GM21515 (cell line): ENCODE results near the gene PLCB4.

ENCODE experiments used
- ATAC-seq: cut with Tn5 transposase; IDR thresholded peaks from one replicate; pipeline ENCODE4 v1.9.1; 2021; ENCODE audit not compliant: unreplicated experiment

The PLCB4 gene

DNA sequence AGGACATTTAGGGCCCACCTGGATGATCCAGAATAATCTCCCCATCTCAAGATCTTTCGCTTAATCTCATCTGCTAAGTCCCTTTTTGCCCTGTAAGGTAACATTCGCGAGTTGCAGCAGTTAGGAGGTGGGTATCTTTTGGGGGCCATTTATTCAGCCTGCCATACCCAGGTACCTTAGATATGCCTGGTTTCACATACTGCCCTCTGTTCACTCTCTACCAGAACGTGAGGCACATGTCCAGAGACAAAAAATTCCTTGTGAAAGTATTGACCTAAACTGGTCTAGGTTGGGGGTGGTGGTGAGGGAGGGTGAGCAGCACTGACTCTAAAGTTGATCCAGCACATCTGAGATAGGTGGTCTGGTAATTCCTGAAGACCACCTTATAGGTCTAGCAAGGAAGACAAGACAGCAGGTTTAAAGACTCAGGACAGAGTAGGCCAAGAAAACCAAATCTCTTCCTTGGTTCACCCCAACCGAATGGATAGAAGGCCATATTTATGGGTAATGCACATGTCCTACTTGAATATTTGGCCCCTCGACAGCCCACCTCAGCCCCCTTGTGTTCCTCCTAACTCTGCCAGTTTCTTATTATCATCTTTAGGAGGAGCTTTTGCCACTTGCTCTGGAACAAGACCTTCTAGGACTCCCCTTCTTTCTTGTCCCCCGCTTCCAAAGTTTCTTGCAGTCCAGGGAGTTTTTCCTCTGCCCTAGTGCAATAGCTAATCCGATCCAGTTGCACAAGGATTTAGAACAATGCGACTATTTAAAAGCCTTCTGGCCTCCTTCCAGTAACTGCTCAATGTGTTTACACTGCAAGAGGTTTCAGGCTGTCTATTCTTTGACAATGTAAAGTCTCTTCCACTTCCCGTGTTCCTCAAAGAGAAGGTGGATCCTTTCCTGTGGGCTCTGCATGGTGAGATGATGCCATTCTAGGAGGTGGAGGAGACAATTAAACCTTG, 232.5 kb downstream of the PLCB4 start:
- no peak for ATAC-seq

DNA sequence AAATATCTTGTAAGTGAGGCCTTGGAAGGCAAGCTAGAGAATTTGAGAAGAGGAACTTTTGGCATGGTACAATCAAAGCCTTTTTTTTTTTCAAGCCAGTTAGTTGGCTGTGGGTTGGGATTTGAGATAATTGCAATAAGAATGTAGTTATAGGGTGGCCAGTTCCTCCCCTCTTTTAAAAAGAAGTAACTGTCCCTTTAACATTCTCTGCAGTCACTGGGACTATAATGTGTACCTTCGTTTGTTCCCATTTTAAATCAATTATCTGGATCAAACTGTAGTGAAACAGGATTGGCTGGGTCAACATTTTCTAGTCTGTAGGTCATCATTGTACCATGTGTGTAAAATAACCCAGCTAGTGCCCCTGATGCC, 233.2 kb downstream of the PLCB4 start:
- no peak for ATAC-seq

DNA sequence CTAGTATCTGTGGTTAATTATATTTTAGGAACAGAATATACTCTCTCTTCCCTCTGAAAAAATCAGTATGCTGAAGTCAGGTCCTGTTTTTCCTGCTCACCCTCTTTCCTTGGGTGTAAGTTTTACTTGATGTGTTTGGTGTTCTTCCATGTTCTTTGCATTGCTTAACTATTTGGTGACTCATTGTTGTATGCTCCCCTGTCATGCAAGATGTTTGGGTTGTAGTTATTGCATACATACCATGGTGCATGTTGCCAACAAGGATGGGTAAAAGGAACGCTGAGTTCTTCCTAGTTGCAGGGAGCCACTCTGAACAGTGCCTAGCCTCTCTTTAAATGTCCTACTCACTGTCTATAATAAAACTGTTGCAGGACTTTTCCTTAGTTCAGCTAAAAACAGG, 237.6 kb downstream of the PLCB4 start:
- ATAC-seq = no peak

DNA sequence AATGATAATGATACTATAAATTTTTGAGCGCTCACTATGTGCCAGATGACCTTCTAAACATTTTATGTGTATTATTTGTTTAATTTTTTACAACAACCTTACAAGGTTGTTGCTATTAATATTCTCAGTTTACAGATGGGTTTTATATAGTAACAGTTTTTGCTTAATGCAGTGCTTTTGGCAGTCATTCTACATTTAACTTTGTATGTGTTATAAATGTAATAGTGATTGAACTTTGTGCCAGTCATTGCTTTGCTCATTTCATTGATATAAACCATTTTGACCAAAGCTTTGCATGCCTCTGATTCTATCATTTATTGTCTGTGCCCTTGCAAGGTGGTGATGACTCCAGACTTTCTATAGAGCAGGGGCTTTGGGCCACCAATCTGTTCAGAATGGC, 239.2 kb downstream of the PLCB4 start:
- no peak for ATAC-seq

DNA sequence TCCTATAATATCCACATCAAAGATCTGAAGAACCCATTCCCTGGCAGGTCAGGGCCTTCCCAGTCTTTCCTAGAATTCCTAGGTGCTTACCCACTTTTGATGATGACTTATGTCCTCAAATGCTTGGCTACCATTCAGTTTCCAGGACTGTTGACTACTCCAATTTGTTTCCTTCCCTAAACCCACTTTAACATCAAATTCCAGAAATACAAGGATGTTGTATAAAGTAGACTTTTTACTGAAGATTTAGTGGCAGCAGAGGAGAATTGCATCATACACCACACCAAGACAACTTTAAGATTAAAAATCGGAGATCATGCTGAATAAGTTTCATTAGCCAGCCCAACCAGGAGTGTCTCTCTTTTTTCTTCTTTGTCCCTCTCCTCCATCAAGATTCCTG, 242.2 kb downstream of the PLCB4 start:
- ATAC-seq = no peak

DNA sequence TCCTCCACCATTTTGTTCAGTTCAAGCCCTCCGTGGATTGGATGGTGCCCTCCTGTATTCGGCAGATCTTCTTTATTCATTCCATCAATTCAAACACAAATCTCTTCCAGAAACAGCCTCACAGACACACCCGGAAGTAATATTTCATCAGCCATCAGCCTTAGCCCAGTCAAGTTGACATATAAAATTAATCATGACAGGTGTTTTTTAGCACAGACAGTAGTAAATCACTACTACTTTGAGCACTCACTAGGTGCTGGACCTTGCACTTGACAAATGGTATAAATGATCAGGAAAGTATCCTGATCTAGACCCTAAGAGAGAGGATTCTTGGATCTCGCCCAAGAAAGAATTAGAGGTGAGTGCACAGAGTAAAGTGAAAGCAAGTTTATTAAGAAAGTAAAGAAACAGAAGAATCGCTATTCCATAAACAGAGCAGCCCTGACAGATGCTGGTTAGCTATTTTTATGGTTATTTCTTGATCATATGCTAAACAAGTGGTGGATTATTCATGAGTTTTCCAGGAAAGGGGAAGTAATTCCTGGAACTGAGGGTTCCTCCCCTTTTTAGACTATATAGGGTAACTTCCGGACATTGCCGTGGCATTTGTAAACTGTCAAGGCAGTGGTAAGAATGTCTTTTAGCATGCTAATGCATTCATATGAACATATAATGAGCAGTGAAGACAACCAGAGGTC, 250.9 kb downstream of the PLCB4 start:
- no peak for ATAC-seq

DNA sequence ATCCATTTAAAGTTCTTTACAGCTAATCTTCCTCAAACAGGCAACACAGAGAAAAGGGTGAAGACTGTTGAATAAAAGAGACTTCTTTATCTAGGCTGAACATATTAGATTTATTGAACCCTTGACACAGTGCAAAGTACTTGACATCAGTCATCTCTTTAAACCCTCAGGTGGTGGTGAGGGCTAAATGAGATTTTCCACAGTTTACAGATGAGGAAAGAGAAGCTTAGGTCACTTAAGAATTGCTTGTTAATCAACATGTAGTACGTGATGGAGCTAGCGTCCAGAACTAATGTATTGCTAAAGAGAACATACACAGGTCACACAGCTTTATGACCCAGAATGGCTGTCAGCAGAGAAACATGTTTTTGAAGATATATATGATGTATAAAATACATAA, 252.1 kb downstream of the PLCB4 start:
- no peak for ATAC-seq

DNA sequence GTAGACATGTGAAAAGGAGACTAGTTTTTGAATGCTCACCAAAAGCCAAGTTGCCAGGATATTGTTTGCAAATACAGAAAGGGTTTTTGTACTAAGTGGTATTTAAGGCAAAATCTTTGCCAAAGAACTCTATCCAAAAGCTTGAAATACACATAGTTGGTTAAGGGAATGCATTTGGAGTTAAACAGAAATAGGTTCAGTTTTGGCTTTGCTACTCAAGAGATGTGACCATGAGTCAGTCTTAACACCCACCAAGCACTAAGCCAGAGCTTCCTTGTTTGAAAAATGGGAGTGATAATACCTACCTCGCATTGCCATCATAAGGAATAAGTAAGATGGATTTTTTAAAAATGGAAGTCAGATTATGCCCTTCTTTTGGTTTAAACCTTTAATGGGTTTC, 253.8 kb downstream of the PLCB4 start:
- no peak for ATAC-seq

DNA sequence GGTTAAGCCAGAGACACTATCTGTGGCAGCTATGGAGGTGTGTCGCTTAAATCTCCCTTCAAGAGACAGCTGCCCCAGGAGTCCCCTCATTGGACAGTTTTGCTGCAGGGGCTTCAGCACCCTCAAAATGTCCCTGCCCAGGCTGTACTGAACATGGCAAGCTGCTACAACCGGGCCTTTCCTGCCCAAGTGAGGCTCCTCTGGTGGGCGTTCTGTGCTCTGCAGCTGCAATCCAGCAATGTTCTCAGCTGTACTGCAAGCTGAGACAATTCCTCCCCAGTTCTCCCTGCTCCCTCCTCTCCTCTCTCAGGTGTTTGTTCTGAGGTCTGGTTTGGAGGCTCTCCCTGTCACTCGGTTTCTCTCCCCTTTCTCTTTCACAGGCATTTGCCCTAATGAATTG, 254.7 kb downstream of the PLCB4 start:
- ATAC-seq = no peak

DNA sequence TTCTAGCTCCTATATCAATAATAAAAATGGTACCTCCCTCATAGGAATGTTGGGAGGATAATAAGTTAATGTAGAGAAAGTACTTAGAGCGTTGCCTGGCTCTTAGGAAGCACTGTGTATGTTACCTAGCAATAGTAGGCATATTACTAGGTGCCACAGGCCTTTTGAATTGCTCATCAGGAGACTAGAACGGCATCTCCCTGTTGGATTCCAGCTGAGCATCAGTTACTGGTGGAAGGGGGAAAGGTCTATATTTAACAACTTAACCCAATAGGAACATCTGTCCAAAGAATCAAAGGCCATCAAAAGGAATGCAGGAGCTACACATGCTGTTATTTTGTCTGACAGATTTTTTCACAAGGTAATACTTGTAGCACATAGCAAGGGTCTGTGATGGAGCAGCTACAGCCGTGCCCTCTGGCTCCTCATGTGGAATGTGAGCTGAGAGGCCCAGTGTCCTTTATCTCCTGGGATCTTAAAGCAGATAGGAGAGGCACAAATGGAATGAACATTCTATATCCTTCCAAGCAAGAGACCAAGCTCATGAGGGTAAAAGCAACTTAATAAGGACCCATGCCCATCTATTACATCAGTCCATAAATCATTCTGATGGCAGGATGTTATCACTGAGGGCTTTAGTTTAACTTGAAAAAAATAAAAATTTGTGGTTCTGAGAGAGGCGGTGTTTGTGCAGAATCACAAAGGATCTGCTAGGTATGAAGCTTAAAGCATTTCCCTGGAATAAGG, 260.6 kb downstream of the PLCB4 start:
- ATAC-seq = no peak

GRCh38 chr20:9330151-9330550, 261.3 kb downstream of the PLCB4 start:
- ATAC-seq = no peak

DNA sequence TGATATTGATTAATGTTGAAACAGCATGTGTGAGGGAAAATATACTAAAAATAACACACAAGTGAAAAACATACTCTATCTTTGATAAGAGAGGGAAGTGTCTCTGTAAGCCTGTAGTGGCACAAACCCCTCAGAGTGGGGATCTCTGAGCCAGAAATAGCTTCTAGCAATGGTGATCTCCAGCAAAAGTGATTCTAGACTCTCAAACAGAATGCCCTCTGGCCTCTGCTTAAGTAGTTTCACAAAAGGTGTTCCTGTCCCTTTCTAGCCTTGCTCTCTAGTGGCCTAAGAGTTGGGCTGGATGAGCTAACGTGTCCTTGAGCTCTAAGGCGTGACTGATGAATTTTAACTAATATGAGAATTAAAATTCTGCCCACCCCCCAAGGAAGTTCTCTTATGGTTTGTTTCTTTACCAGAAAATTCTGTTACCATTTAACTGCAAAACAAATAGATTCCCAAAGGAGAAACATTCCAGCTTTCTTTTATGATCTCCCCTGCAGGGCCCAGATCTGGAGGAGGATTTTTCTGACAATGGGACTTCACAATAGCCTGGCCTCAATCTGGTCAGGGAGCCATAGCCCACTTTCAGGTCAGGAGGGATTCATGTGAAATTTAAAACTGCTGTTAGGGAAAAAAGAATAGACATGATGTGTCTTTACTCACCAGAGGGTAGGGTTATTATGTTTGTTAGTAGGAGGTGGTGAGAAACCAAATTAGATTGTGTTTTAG, 263.0 kb downstream of the PLCB4 start:
- no peak for ATAC-seq

DNA sequence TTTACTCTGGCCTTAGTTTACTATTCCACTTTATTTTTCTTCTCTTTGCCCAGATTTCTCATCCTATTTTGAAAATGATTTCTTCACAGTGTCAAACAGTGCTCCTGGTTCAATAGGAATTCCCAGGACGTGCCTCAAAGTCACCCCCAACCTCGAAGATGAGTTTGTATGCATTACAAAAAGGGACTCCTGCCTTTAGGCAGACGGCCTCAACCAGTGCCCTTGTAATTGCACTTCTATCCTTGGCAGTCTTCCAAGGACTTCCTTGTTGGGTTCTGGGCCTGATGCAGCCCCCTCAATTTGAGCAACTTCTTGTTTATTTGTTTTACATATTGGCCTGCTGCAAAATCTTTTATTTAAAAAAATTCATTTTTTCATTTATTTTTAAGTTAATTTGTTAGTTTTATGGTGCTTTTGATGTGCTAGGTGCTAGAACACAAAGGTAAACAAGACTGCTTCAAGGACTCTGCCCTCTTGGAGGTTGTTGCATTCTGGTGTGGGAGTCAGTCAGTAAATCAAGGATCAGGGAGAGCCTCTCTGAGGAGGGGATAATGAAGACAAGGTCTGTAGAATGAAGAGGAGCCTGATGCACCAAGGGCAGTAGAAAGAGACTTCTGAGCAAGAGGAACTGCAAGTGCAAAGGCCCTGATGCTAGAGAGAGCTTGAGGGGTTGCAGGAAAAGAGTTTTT, 264.0 kb downstream of the PLCB4 start:
- ATAC-seq = no peak

DNA sequence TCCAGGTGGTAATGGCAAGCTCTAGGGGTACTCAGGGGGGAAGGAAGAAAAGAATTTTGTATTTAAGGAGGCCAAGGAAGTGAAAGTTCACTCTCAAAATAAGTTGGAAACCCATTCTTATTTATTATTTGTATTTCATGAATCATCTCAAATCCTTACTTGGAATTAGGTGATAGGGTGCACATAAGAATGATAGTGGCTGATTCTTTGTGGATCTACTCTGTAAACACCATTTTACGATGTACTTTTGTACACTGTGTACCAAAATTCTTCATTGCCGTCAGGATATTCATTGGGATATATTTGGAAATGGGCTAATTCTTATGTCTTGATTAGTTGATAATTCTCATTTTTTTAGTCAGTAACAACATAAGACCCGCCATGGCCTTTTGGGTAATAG, 266.0 kb downstream of the PLCB4 start:
- no peak for ATAC-seq

DNA sequence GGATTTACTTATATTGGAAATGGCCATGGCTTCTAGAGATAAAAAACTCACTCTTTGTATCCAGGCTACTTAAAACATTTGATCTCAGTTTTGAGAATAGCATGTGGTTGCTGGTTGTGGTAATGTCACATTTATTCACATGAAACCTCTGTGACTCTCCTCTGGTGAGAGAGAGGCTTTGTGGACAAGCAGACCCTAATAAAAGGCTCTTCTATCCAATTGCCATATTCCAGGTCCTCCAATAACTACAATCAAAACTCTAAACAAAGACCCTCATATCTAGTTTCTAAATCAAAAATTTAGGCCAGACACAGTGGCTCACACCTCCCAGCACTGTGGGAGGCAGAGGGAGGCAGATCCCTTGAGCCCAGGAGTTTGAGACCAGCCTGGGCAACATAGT, 269.2 kb downstream of the PLCB4 start:
- ATAC-seq = no peak

GRCh38 chr20:9339708-9340107, 270.8 kb downstream of the PLCB4 start:
- no peak for ATAC-seq

DNA sequence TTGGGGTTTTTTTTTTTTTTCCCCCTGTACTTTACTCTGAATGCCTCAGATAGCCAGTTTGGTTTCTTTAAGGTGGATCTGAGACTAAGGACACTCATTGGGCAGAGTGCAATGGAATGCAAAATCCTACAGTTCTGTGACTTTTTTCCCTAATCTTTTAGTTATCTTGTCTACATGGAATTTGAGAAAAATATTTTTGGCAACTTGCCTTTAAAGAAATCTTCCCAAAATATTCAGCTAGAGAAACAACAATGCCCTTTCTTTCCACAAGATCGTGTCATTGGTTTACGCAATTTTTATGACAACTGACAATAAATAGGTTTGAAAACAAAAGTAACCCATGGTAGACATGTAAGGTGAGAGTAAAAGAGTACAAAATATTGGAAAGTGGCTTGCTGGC, 273.8 kb downstream of the PLCB4 start:
- ATAC-seq = no peak

GRCh38 chr20:9344083-9344920, 275.4 kb downstream of the PLCB4 start:
- ATAC-seq = no peak

DNA sequence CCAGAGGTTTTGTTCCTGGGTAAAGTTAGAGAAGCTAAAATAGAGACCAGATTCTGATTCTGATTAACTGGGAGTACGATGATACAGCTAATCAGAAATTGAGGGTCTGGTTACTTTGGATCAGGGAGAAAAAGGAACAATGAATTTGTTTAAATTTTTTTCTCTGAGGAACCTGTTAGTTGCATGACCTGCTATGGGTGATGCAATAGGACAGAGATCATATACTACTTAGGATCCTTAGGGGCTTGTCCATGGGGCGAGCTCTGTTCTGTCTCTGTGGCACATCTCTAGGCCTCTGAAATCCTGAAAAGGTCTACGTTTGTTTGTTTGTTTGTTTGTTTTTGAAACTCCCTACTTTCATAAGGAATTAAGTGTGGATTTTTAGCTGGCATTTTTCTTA, 279.4 kb downstream of the PLCB4 start:
- ATAC-seq = no peak

GRCh38 chr20:9348747-9349146, 279.9 kb downstream of the PLCB4 start:
- no peak for ATAC-seq
